GM12873 (cell line): ENCODE data around the gene ISM1.

Experiments used
- CTCF ChIP-seq: IDR thresholded peaks from 2 replicates; pipeline ENCODE4 v1.5.1; 2012; ENCODE audit warnings: low read depth, mild to moderate bottlenecking, moderate library complexity, low read length, control low read depth; ENCODE audit not compliant: insufficient read depth; ENCODE audit errors: missing control alignments

Gene ISM1

GRCh38 chr20:13199279-13199678 lies 21.8 kb upstream of the ISM1 start:
- TF ChIP-seq CTCF: no peak

GRCh38 chr20:13200767-13201500 lies 20.1 kb upstream of the ISM1 start:
- no peak for TF ChIP-seq CTCF

GRCh38 chr20:13202565-13202964 lies 18.5 kb upstream of the ISM1 start:
- TF ChIP-seq CTCF: no peak

GRCh38 chr20:13205425-13205824 lies 15.6 kb upstream of the ISM1 start:
- no peak for TF ChIP-seq CTCF

GRCh38 chr20:13205848-13206434 lies 15.1 kb upstream of the ISM1 start:
- TF ChIP-seq CTCF: no peak

GRCh38 chr20:13207016-13207415 lies 14.1 kb upstream of the ISM1 start:
- TF ChIP-seq CTCF: no peak

GRCh38 chr20:13211956-13212618 lies 9.0 kb upstream of the ISM1 start:
- TF ChIP-seq CTCF: no peak
